Measurements from ENCODE around the gene NHLH2.

NHLH2 gene

DNA sequence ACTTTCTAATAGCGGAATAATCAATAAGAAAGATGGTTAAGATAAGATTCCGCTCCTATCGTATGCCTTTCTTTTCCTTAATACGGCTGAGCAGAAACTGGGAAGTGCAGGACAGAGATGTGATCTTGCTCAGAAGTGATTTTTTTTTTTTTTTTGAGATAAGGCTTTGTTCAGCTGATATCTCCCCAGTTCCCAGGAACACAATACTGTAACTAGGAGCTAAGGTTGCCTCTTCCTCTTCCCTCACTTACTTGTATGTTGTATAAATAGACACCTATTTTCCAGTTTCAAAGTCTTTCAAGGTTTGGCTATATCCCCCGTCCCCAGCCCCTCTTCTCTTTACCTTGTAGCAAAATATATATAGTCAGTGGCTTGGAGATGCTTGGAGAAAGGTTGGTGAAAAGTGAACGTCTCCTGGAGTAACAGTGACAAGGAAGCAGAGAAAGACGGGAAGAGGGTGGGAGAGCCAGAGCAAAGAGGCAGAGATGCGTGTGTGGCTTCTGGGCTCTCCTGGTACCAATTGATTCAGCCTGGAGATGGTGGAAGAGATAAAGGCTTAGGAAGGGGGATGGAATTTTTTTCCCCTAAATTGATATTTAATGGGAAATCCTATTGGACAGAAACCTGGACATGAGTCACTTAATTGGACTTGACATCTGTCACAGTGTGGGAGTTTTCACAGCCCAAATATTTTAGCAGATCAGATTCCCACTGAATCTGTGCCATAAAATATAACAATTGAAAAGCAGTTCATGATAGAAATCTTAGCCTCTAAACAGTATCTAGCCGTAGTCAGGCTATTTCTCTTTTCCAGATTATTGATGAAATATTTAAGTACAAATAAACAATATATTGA lies at the start of gene NHLH2:
TSS of gene NHLH2 (minus strand) at position 522 of the 856 bp plus-strand sequence. CDS start 2,754 bp downstream, outside the sequence.
- DNase-seq = peak; percentile 74 to 80

GRCh38 chr1:115890580-115890979 lies 49.7 kb upstream of the NHLH2 start:
- DNase-seq = no peak

GRCh38 chr1:115888976-115889375 lies 48.0 kb upstream of the NHLH2 start:
- DNase-seq = no peak

DNA sequence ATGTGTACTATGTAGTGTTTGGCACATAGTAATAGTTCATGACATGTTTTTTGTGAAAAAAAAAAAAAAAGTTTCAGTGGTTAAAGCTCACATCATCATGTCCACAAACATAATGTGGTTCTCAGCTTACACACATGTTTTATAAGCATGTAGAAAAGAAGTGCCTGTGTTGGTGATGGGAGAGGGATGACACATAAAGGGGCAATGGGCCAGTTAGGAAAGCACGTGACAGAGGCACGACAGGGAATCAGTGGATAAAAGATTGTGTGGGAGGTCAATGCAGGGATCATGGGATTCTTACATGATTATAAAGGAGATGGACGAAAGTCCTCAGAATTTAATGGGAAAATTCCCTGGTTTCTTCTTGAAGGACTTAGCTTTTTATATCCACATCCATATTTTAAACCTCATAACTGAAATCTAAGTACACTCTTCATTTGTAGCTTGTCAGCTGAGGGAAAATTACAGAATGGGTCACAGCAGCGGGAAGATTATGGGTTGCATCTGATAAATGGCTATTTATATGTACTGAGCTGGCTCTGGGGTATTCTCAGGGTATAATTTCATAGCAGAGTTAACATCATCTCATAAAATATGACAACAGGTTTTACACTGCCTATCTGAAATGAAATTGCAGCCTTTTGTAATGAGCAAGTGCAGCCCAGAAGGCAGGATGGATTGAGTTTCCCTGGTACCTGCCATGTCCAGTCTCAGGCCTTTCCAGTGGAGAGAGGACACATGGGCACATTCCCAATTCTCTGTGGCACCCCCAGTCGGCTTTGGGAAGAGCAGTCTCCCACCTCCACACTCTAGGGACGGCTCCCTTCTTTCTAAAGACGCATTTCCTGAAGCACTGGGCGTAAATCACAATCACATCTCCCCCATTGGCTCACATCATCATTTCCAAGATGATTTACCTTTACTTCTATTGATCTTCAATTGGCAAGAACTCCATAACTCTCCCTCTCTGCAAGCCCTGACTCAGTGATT lies 42.3 kb upstream of the NHLH2 start:
- DNase-seq = no peak

GRCh38 chr1:115880981-115881672 lies 40.2 kb upstream of the NHLH2 start:
- peak in 1 of 2 experiments; percentile 41 for DNase-seq

DNA sequence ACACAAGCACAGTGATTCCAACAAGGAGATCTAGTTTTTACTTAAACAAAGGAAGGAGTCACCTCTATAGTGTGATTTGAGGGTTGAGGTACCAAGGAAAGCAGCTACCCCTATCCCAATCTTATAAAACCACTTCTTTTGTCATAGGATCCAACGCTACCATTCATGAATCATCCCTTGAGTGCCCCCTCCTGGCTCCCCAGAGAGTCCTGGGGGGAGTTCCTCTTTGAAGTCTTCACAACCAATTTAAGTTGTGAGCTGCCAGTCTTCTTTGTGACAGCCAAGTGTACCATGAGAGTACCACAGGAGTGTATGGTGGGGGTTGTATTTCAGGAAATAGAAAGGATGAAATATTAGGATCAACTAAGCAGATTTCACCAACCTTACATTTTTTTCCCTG lies 39.1 kb upstream of the NHLH2 start:
- DNase-seq = peak; percentile 10 to 26

GRCh38 chr1:115877511-115877910 lies 36.6 kb upstream of the NHLH2 start:
- peak; percentile 64 to 80 for DNase-seq

GRCh38 chr1:115874904-115875303 lies 34.0 kb upstream of the NHLH2 start:
- DNase-seq = no peak

- DNase-seq = no peak
Measured at GRCh38 chr1:115874497-115874896, 33.6 kb upstream of the NHLH2 start.

GRCh38 chr1:115873184-115873583 lies 32.3 kb upstream of the NHLH2 start:
- no peak for DNase-seq

DNA sequence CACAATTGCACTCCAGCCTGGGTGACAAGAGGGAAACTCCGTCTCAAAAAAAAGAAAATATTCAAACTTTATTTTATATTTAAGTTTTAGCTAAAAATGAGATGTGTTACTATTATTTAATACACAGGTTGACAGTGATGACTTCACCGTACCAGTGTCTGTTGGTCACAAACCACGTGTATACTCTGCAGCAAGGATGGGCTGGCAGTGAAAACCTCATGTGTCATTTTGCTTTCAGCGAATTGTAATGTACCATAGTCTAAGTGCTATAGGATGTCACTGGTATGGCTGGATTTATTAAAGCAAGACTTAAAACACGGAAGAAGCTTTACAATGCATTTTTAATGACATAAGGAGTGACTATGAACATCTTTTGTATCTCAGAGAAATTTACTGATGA lies 28.1 kb upstream of the NHLH2 start:
- DNase-seq = no peak

DNA sequence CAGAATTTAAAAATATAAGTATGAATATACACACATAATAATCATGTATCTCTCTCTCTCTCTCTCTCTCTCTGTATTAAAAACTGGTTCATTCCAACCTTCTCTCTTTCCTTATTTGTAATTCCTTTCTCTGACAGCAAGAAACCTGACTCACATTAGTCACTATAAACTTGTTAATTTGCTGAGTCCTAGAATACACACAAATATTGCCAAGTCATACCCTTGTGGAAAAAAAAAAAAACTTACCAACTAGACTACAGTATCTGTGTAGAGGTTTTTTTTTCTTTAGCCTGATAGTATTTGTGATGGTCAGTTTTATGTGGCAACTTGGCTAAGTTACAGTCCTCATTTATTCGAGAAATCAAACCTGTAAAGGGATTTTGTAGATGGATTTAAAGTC lies 26.3 kb upstream of the NHLH2 start:
- DNase-seq = no peak

DNA sequence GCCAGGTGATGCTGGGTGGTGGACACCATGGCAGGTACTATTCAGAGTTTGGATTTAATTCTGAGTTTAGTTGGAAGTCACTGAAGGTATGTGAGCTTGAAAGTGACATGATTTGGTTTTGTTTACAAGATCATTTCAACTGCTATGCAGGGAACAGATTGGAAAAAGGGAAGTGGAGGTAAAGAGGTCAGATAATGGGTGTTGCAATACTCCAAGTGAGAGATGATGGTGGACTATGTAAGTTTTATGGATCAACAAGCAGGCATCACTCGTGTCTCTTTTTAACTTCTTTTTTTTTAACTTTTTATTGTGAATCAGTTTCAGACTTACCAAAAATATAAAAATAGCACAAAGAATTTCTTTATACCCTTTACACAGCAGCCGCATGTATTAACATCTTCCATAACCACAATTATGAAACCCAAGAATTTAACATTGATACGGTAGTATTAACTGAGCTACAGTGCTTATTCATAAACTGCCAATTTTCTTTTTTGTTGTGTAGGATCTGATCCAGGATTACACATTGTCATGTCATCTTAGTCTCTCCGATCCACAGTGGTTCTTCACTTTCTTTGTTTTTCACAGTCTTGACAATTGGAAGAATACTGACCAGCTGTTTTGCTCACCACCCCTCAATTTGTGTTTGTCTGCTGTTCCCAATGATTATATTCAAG lies 24.9 kb upstream of the NHLH2 start:
- DNase-seq = no peak

- DNase-seq = no peak
Measured at GRCh38 chr1:115862403-115862802, 21.5 kb upstream of the NHLH2 start.

- no peak for DNase-seq
Measured at GRCh38 chr1:115854005-115854404, 13.1 kb upstream of the NHLH2 start.

DNA sequence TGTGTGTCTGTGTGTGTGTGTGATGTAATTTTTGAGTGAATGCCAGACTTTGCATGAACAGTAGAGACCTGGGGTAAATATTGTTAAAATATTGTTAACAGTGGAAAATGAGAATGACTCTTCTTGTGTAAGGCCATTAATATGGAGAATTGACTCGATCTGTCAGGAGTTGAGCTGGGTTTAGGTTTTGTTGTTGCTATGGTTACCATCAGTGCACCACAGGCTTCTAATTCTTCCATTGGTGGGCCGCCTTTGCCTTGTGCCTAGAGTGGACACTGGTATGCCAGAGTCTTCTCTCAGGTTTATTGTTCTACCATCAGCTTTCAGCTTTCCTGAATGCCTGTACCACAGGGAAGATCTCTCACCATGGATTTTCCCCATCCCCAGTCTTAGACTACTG lies 10.0 kb upstream of the NHLH2 start:
- no peak for DNase-seq

DNA sequence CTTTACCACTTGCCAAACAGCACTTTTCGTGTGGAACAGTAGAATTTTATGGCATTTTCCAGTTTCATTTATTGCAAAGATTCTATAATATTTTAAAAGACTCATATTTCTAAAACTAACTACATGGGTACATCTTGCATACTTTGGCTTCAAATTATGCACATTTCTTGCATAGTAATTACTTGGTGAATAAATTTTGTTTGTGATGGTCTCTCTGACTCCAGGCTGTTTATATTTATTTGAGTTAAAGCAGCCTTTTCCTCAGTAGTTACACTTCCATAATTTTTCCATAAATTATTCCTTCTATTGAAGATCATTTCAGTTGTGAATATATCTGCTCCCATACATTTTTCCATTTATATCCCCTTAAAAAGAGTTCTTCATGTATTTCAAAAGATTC lies 6.9 kb upstream of the NHLH2 start:
- DNase-seq = no peak

DNA sequence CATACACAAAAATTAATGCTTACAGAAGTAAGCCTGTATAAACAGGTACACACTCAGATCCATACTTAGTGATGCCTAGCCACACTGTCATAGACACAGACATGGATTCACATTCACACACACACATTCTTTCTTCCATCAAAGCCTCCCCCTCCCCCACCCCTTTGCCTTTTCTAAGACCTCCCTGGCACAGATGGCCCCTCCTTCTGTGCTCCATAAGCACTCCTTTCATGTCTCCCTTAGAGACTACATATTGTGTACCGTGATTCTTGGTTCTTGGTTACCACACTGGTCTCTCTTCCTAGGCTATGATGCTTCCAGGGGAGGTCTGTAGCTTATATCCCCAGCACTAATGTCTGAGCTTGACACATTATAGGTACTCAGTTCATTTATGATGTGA lies 2.0 kb upstream of the NHLH2 start:
- no peak for DNase-seq

GRCh38 chr1:115839679-115840237 lies 1.2 kb downstream of the NHLH2 start:
- DNase-seq = peak in 1 of 2 experiments; percentile 66

DNA sequence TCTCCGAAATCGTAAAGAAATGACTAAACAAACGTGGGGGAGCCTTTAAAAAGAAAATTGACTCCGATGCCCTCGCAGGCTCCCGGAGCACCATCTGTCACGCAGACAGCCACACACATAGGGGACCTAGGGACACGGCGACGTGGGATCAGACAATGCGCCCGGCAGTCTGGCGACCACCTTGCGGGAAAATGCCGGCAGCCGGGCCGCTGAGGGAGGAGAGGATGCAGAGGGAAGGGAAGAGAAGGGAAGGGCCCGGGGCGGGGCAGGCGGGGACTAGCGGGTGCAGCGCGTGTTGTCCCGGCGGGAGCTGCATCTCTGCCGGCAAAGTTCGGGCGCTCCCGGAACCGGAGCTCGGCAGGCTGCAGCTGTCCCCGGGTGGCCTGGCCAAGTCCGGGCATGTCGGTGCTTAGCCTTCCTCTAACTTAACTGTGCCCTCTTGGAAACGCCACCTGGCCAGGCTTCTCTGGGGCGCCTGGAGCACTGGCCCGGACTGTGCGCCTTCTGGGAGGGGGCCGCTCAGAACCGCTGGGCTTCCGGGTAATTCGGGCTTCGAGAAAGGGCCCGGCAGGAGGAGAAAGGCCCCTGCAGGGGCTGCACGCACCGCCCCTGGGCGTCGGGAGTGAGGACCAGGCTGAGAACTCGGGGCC lies 1.8 kb downstream of the NHLH2 start:
- DNase-seq = peak; percentile 73 to 96

DNA sequence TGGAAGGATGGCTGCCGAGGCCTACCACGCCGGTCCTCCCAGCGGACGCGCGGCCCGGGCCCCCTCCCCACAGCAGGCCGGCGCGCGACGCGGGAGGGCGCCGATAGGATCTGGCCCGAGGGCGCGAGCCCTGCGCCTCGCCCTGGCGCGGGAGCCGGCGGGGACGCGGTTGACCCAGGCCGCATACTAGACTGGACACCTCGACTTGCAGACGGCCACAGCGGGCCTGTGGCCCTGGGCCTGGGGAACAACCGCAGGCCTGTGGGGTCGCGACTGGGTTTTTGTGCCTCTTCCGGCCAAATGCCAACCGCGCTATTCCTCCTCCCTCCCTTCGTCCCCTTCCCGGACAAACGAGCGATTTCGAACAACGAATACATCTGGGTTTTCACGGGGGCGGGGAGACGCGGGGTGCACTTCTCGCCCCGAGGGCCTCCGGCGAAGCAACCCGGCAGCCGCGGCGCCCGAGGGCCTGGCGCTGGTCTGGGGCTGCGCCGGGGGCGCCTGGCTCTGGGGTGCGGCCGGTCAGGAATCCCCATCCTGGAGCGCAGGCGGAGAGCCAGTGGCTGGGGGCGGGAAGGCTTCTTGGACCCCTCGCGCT lies 2.4 kb downstream of the NHLH2 start:
- DNase-seq = peak; percentile 64 to 88

Data from NCI-H526 (cell line).